Sigmoid colon (tissue), 7 donors: ENCODE measurements around the gene TMCC2. TPM values are rescaled to one million over a fixed set of nuclear protein-coding genes. Genes with fewer than 3 reads are reported as not detected.

Source experiments
- DNase-seq: peaks from one replicate; pipeline ENCODE4 v3.0.0-alpha.2; 2019
- H3K27ac ChIP-seq, 4 donors: fragments of 200-600 bp; sonication (generic); one replicate each; pipeline ENCODE4 v1.5.1; 2016 to 2019; ENCODE audit warnings: mild to moderate bottlenecking in 1 of 4
- H3K27me3 ChIP-seq, 3 donors: fragments of 200-600 bp; sonication (generic); one replicate each; pipeline ENCODE4 v1.5.1; 2019; ENCODE audit warnings: mild to moderate bottlenecking in 1 of 3
- H3K36me3 ChIP-seq, 4 donors: fragments of 200-600 bp; sonication (generic); one replicate each; pipeline ENCODE4 v1.5.1; 2016 to 2019
- H3K4me1 ChIP-seq, 4 donors: fragments of 200-600 bp; sonication (generic); one replicate each; pipeline ENCODE4 v1.5.1; 2017 to 2019
- H3K4me3 ChIP-seq, 4 donors: fragments of 200-600 bp; sonication (generic); one replicate each; pipeline ENCODE4 v1.5.1; 2017 to 2019; ENCODE audit warnings: mild to moderate bottlenecking in 2 of 4, moderate library complexity in 1 of 4
- H3K9me3 ChIP-seq, 4 donors: fragments of 200-600 bp in 3 of 4; sonication (generic) in 3 of 4; one replicate each; pipeline versions ENCODE4 v1.5.1 to v1.6.1; 2013 to 2019
- CTCF ChIP-seq, 4 experiments: fragments of 450-650 bp in 3 of 4; fragments of 200-600 bp in 1 of 4; IDR thresholded peaks; one replicate each; pipeline ENCODE4 v1.5.1; 2016 to 2019; ENCODE audit warnings: antibody characterized with exemption in 4 of 4, mild to moderate bottlenecking in 3 of 4, moderate library complexity in 2 of 4
- EP300 ChIP-seq, 4 donors: sonication (generic); formaldehyde crosslinking; IDR thresholded peaks; one replicate each; pipeline ENCODE4 v1.6.1; 2017; ENCODE audit warnings: antibody characterized with exemption in 4 of 4
- POLR2A ChIP-seq, 2 donors: fragments of 450-650 bp; IDR thresholded peaks; one replicate each; pipeline ENCODE4 v1.6.1; 2016; ENCODE audit warnings: antibody characterized with exemption in 2 of 2, mild to moderate bottlenecking in 2 of 2, moderate library complexity in 2 of 2
- POLR2AphosphoS5 ChIP-seq, 4 donors: sonication (generic); formaldehyde crosslinking; IDR thresholded peaks; one replicate each; pipeline ENCODE4 v1.6.1; 2017; ENCODE audit warnings: antibody characterized with exemption in 4 of 4
- WGBS, 2 donors: extraction: QIAGEN DNeasy Blood & Tissue Kit; methylation state at CpG; one replicate each; pipeline ENCODE4 v1.1.7; 2013; 5-methylcytosine and 5-hydroxymethylcytosine counted together
- intact Hi-C: fragments of 100-400 bp; cut with DNase I; formaldehyde crosslinking; loops from one replicate; pipeline ENCODE4 v1.15.1; 2023
- polyA plus RNA-seq, 3 donors: library from polyadenylated mRNA; stranded (reverse); fragments of 200-250 nt; gene quantifications; one replicate each; pipeline ENCODE4 v1.2.3, GENCODE V29; 2013
- total RNA-seq, 4 donors: library from RNA; depleted of rRNA; stranded (reverse); fragments of >200 nt; gene quantifications; one replicate each; pipeline ENCODE4 v1.1.0, GENCODE V29; 2016
- donor health status: healthy with polysubstance abuse.
- donor health status: Bipolar disorder and iron deficiency.
- donor health status: healthy.

The TMCC2 gene
- total and polyA plus RNA-seq, 7 donors: 1.1 to 6.4 (median 5.2) TPM; not detected in 2

- peak; percentile 71 for DNase-seq
- intact Hi-C loops: loop anchor here (5.0 kb wide), 1 partner anchor 37 kb away; no protein-coding TSS in a partner anchor
- 1% methylated on average over 31 of the region's 31 CpGs for WGBS, 2 donors
These were observed 17.0 kb upstream of the TMCC2 start for GRCh38 chr1:205210756-205211168.

GRCh38 chr1:205211169-205211838 lies 16.4 kb upstream of the TMCC2 start, which contains the start of gene DSTYK:
Gene DSTYK, minus strand, starts transcription at chr1:205211702. Its CDS starts 167 bp downstream, at chr1:205211535.
- 0% methylated on average over 67 of the region's 67 CpGs for WGBS, 2 donors
- TF ChIP-seq CTCF (IDR thresholded peaks at IDR 0.05) (no peak), POLR2A (IDR thresholded peaks at IDR 0.05) (peak; percentile 59 to 64), POLR2AphosphoS5 (IDR thresholded peaks at IDR 0.05) (peak; percentile 66 to 92 (median 88))
- Histone ChIP-seq H3K36me3 (no peaks in the 10 kb centered on the region), H3K9me3 (no peaks in the 10 kb centered on the region), H3K4me3 (peak within 1 kb of the TSS; percentile 91 to 94 (median 93)), H3K4me1 (peaks cover 0 to 24% (median 17%) of the 10 kb centered on the region in 4 donors), H3K27me3 (no peaks in the 10 kb centered on the region), H3K27ac (peak within 1 kb of the TSS; percentile 90 to 96 (median 93))
- peak; percentile 98 for DNase-seq
- intact Hi-C loops: loop anchor here (5.0 kb wide), 1 partner anchor 36 kb away; no protein-coding TSS in a partner anchor

More at GRCh38 chr1:205210756-205211168, 17.0 kb upstream of the TMCC2 start:
- no peak for TF ChIP-seq CTCF (IDR thresholded peaks at IDR 0.05)
- TF ChIP-seq POLR2A (IDR thresholded peaks at IDR 0.05): no peak
- no peak for TF ChIP-seq POLR2AphosphoS5 (IDR thresholded peaks at IDR 0.05)
- TF ChIP-seq EP300 (IDR thresholded peaks at IDR 0.05): no peak
- H3K9me3 ChIP-seq: no peaks in the 10 kb centered on the region
- H3K27me3 ChIP-seq: no peaks in the 10 kb centered on the region
- no peaks in the 10 kb centered on the region for H3K36me3 ChIP-seq
- peaks cover 0 to 24% (median 18%) of the 10 kb centered on the region in 4 donors for H3K4me1 ChIP-seq
- peak overlapping the region; percentile 90 to 96 (median 93) for H3K27ac ChIP-seq
- H3K4me3 ChIP-seq: peak overlapping the region; percentile 91 to 94 (median 93)

GRCh38 chr1:205211839-205212536 lies 15.8 kb upstream of the TMCC2 start:
- H3K9me3 ChIP-seq: no peaks in the 10 kb centered on the region
- 34 to 59% methylated on average over 13 of the region's 13 CpGs for WGBS, 2 donors
- H3K4me1 ChIP-seq: peaks cover 0 to 24% (median 17%) of the 10 kb centered on the region in 4 donors
- H3K27me3 ChIP-seq: no peaks in the 10 kb centered on the region
- H3K4me3 ChIP-seq: peak overlapping the region; percentile 91 to 94 (median 93)
- no peaks in the 10 kb centered on the region for H3K36me3 ChIP-seq
- intact Hi-C loops: loop anchor here (2.0 to 5.0 kb wide), 2 partner anchors 15 to 35 kb away; partner anchors contain the start of gene TMCC2
- no peak for DNase-seq
- H3K27ac ChIP-seq: peak overlapping the region; percentile 90 to 96 (median 93)
- TF ChIP-seq POLR2AphosphoS5 (IDR thresholded peaks at IDR 0.05) (no peak), EP300 (IDR thresholded peaks at IDR 0.05) (no peak), POLR2A (IDR thresholded peaks at IDR 0.05) (no peak)

GRCh38 chr1:205214756-205215155 lies 13.0 kb upstream of the TMCC2 start:
- Histone ChIP-seq H3K4me3 (no peak overlapping the region), H3K9me3 (no peaks in the 10 kb centered on the region), H3K4me1 (peaks cover 0 to 12% (median 8%) of the 10 kb centered on the region in 4 donors), H3K27me3 (no peaks in the 10 kb centered on the region), H3K36me3 (no peaks in the 10 kb centered on the region), H3K27ac (no peak overlapping the region)
- TF ChIP-seq POLR2AphosphoS5 (IDR thresholded peaks at IDR 0.05): no peak
- no peak for TF ChIP-seq EP300 (IDR thresholded peaks at IDR 0.05)
- no peak for TF ChIP-seq POLR2A (IDR thresholded peaks at IDR 0.05)
- TF ChIP-seq CTCF (IDR thresholded peaks at IDR 0.05): no peak
- intact Hi-C loops: loop anchor here (5.0 kb wide), 1 partner anchor 33 kb away; no protein-coding TSS in a partner anchor
- no peak for DNase-seq
- 44 to 71% methylated on average over 1 of the region's 1 CpG for WGBS, 2 donors

- peaks cover 0 to 4% (median 0%) of the 10 kb centered on the region in 4 donors for H3K4me1 ChIP-seq
These were observed 11.2 kb upstream of the TMCC2 start for GRCh38 chr1:205216588-205216987.

More at GRCh38 chr1:205216588-205216987, 11.2 kb upstream of the TMCC2 start:
- DNase-seq: no peak
- Histone ChIP-seq H3K27ac (no peak overlapping the region), H3K4me3 (no peak overlapping the region), H3K9me3 (no peaks in the 10 kb centered on the region), H3K36me3 (no peaks in the 10 kb centered on the region), H3K27me3 (no peaks in the 10 kb centered on the region)
- 88 to 90% methylated on average over 4 of the region's 4 CpGs for WGBS, 2 donors
- intact Hi-C loops: no loop called here
- no peak for TF ChIP-seq EP300 (IDR thresholded peaks at IDR 0.05)
- TF ChIP-seq POLR2AphosphoS5 (IDR thresholded peaks at IDR 0.05): no peak
- no peak for TF ChIP-seq CTCF (IDR thresholded peaks at IDR 0.05)
- no peak for TF ChIP-seq POLR2A (IDR thresholded peaks at IDR 0.05)
